OCI-LY7 (cell line): ENCODE results near the gene FOXJ2.

Experiments
- EZH2phosphoT487 ChIP-seq: fragments of 200-600 bp; sonication (generic); IDR thresholded peaks from 2 replicates; pipeline ENCODE4 v1.6.1; 2018; ENCODE audit warnings: low read depth, borderline replicate concordance, mild to moderate bottlenecking, mixed run types, antibody characterized with exemption, low read length, moderate library complexity, mixed read lengths
- TF ChIP-seq, protein P1 (sequence below): fragments of 200-600 bp; sonication (generic); conservative IDR thresholded peaks from 2 replicates; pipeline ENCODE4 v1.5.1; 2014; ENCODE audit warnings: mild to moderate bottlenecking, antibody characterized with exemption, low read length, moderate library complexity, mixed read lengths

GRCh38 chr12:8096281-8096915 is 63.9 kb downstream of the FOXJ2 start:
- no peak for TF ChIP-seq EZH2phosphoT487
- TF ChIP-seq, protein P1, sequence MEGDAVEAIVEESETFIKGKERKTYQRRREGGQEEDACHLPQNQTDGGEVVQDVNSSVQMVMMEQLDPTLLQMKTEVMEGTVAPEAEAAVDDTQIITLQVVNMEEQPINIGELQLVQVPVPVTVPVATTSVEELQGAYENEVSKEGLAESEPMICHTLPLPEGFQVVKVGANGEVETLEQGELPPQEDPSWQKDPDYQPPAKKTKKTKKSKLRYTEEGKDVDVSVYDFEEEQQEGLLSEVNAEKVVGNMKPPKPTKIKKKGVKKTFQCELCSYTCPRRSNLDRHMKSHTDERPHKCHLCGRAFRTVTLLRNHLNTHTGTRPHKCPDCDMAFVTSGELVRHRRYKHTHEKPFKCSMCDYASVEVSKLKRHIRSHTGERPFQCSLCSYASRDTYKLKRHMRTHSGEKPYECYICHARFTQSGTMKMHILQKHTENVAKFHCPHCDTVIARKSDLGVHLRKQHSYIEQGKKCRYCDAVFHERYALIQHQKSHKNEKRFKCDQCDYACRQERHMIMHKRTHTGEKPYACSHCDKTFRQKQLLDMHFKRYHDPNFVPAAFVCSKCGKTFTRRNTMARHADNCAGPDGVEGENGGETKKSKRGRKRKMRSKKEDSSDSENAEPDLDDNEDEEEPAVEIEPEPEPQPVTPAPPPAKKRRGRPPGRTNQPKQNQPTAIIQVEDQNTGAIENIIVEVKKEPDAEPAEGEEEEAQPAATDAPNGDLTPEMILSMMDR: no peak
